Stimulated activated CD4-positive, alpha-beta T cell treated with anti-CD3 and anti-CD28 coated beads, Interleukin-2, amount 100 ng/mL, for 4 hours (primary cell): ENCODE data around the gene PUM2.

Experiments
- DNase-seq: peaks from one replicate; pipeline ENCODE4 v3.0.0-alpha.2; 2020; ENCODE audit warnings: low read depth

Gene PUM2

GRCh38 chr2:20229322-20230113 lies 121.1 kb downstream of the PUM2 start:
- DNase-seq = no peak

- no peak for DNase-seq
These were observed 122.6 kb downstream of the PUM2 start for GRCh38 chr2:20227894-20228505.

- DNase-seq = no peak
These were observed 124.5 kb downstream of the PUM2 start for GRCh38 chr2:20226152-20226545.

GRCh38 chr2:20225294-20226151 lies 125.1 kb downstream of the PUM2 start:
- no peak for DNase-seq

- no peak for DNase-seq
These were observed 125.8 kb downstream of the PUM2 start, which contains the start of gene SDC1 for GRCh38 chr2:20224716-20225293. SDC1 (minus strand) TSS chr2:20225130; CDS start chr2:20224867, 263 bp downstream.

GRCh38 chr2:20224164-20224715 lies 126.4 kb downstream of the PUM2 start:
- no peak for DNase-seq

- DNase-seq = no peak
These were observed 127.1 kb downstream of the PUM2 start for GRCh38 chr2:20223407-20224163.

- no peak for DNase-seq
These were observed 127.8 kb downstream of the PUM2 start for GRCh38 chr2:20222769-20223406.

- DNase-seq = no peak
These were observed 128.5 kb downstream of the PUM2 start for GRCh38 chr2:20222014-20222768.

- DNase-seq = no peak
These were observed 129.1 kb downstream of the PUM2 start for GRCh38 chr2:20221555-20221973.

- DNase-seq = no peak
These were observed 129.7 kb downstream of the PUM2 start for GRCh38 chr2:20220806-20221554.

- DNase-seq = no peak
These were observed 130.8 kb downstream of the PUM2 start for GRCh38 chr2:20219763-20220380.

GRCh38 chr2:20218331-20219320 lies 132.0 kb downstream of the PUM2 start:
- DNase-seq = no peak

GRCh38 chr2:20217041-20217970 lies 133.3 kb downstream of the PUM2 start:
- DNase-seq = no peak

GRCh38 chr2:20216130-20217025 lies 134.3 kb downstream of the PUM2 start:
- DNase-seq = no peak
